CD14-positive monocyte (primary cell): ENCODE measurements around the gene KIFC3. TPM values are rescaled to one million over a fixed set of nuclear protein-coding genes. Genes with fewer than 3 reads are reported as not detected.

Source experiments
- DNase-seq, 3 donors: peaks; one replicate each; pipeline ENCODE4 v3.0.0-alpha.2; 2011 to 2022
- H2AFZ ChIP-seq: 2 replicates; pipeline ENCODE4 v1.6.0; 2012; ENCODE audit warnings: mild to moderate bottlenecking, low read depth, low read length, inconsistent platforms; ENCODE audit not compliant: insufficient read depth, poor library complexity, severe bottlenecking
- H3K27ac ChIP-seq, 2 donors: 1 replicate in 1 of 2; 2 replicates in 1 of 2; pipeline ENCODE4 v1.5.1; 2012 to 2013; ENCODE audit warnings: low read length in 2 of 2, control low read depth in 1 of 2, inconsistent platforms in 1 of 2, low read depth in 1 of 2, mild to moderate bottlenecking in 1 of 2
- H3K27me3 ChIP-seq, 2 donors: one replicate each; pipeline versions ENCODE4 v1.6.0 to v1.6.1; 2011 to 2013; ENCODE audit warnings: low read length in 2 of 2; ENCODE audit not compliant: control insufficient read depth in 2 of 2, insufficient read depth in 2 of 2
- H3K36me3 ChIP-seq, 2 donors: replicated peaks in 1 of 2; 1 replicate in 1 of 2; 2 replicates in 1 of 2; pipeline versions ENCODE4 v1.5.1 to v1.6.1; 2012 to 2013; ENCODE audit warnings: low read length in 2 of 2, control low read depth in 1 of 2, inconsistent platforms in 1 of 2, mild to moderate bottlenecking in 1 of 2; ENCODE audit not compliant: insufficient read depth in 2 of 2, control insufficient read depth in 1 of 2
- H3K4me1 ChIP-seq, 2 donors: 1 replicate in 1 of 2; 2 replicates in 1 of 2; pipeline versions ENCODE4 v1.5.1 to v1.6.1; 2012 to 2013; ENCODE audit warnings: low read length in 2 of 2, control low read depth in 1 of 2, inconsistent platforms in 1 of 2, mild to moderate bottlenecking in 1 of 2, moderate library complexity in 1 of 2; ENCODE audit not compliant: insufficient read depth in 2 of 2, control insufficient read depth in 1 of 2
- H3K4me2 ChIP-seq: replicated peaks from 2 replicates; pipeline ENCODE3; 2012; ENCODE audit warnings: low read length, moderate library complexity, mild to moderate bottlenecking; ENCODE audit not compliant: poor library complexity, severe bottlenecking; ENCODE audit errors: extremely low read depth
- H3K4me3 ChIP-seq, 3 experiments: fragments of 200-600 bp in 1 of 3; sonication (generic) in 1 of 3; replicated peaks in 1 of 3; 1 replicate in 2 of 3; 2 replicates in 1 of 3; pipeline ENCODE4 v1.5.1; 2011 to 2013; ENCODE audit warnings: low read length in 3 of 3, mild to moderate bottlenecking in 3 of 3, control low read depth in 2 of 3, low read depth in 2 of 3, inconsistent platforms in 1 of 3, moderate library complexity in 1 of 3
- H3K79me2 ChIP-seq: 2 replicates; pipeline ENCODE4 v1.6.0; 2012; ENCODE audit warnings: mild to moderate bottlenecking, control low read depth, inconsistent platforms, low read length, moderate library complexity; ENCODE audit not compliant: insufficient read depth
- H3K9ac ChIP-seq: 2 replicates; pipeline ENCODE4 v1.6.0; 2017; ENCODE audit warnings: low read length, mild to moderate bottlenecking; ENCODE audit not compliant: insufficient read depth, poor library complexity, severe bottlenecking
- H3K9me3 ChIP-seq, 2 donors: replicated peaks in 1 of 2; 1 replicate in 1 of 2; 2 replicates in 1 of 2; pipeline versions ENCODE4 v1.5.1 to v1.6.1; 2012 to 2013; ENCODE audit warnings: low read length in 2 of 2, control low read depth in 1 of 2; ENCODE audit not compliant: control insufficient read depth in 1 of 2, insufficient read depth in 1 of 2
- H4K20me1 ChIP-seq: 2 replicates; pipeline ENCODE4 v1.6.0; 2012; ENCODE audit warnings: mild to moderate bottlenecking, low read length, control low read depth, moderate library complexity; ENCODE audit not compliant: insufficient read depth
- H3K27ac Mint-ChIP-seq, 7 donors: one replicate each; pipeline ENCODE4 v1.8.0; 2020; ENCODE audit warnings: mild to moderate bottlenecking in 7 of 7, mixed read lengths in 7 of 7, moderate library complexity in 6 of 7, inconsistent platforms in 2 of 7
- H3K27me3 Mint-ChIP-seq, 3 donors: one replicate each; pipeline ENCODE4 v1.8.0; 2021 to 2022; ENCODE audit warnings: low read depth in 3 of 3, mild to moderate bottlenecking in 3 of 3, mixed read lengths in 3 of 3, moderate library complexity in 3 of 3, inconsistent platforms in 1 of 3
- H3K36me3 Mint-ChIP-seq, 2 donors: one replicate each; pipeline ENCODE4 v1.8.0; 2020; ENCODE audit warnings: mixed read lengths in 2 of 2, inconsistent platforms in 1 of 2, mild to moderate bottlenecking in 1 of 2
- H3K4me1 Mint-ChIP-seq: one replicate; pipeline ENCODE4 v1.8.0; 2020; ENCODE audit warnings: mild to moderate bottlenecking, mixed read lengths
- H3K4me3 Mint-ChIP-seq, 2 donors: one replicate each; pipeline ENCODE4 v1.8.0; 2020; ENCODE audit warnings: mild to moderate bottlenecking in 2 of 2, mixed read lengths in 2 of 2, moderate library complexity in 1 of 2
- H3K9me3 Mint-ChIP-seq, 7 donors: one replicate each; pipeline ENCODE4 v1.8.0; 2020 to 2022; ENCODE audit warnings: mixed read lengths in 7 of 7, mild to moderate bottlenecking in 6 of 7, moderate library complexity in 6 of 7, inconsistent platforms in 2 of 7
- CTCF ChIP-seq: fragments of 200-600 bp; IDR thresholded peaks from one replicate; pipeline ENCODE4 v1.8.0; 2022; ENCODE audit warnings: antibody characterized with exemption, mild to moderate bottlenecking
- WGBS: methylation state at CpG from one replicate; pipeline ENCODE4 v1.1.5; 2013; ENCODE audit warnings: missing lambda C conversion rate; ENCODE audit not compliant: insufficient coverage; 5-methylcytosine and 5-hydroxymethylcytosine counted together
- intact Hi-C, 2 donors: fragments of 100-400 bp; cut with micrococcal nuclease; formaldehyde crosslinking; loops; one replicate each; pipeline versions ENCODE4 v1.15.0 to v1.15.1; 2023
- polyA plus RNA-seq, 3 donors: library from polyadenylated mRNA; depleted of rRNA in 1 of 3; unstranded in 2 of 3; stranded (reverse) in 1 of 3; fragments of 300-500 nt in 2 of 3; fragments of >200 nt in 1 of 3; fragmentation: Illumina TruSeq in 2 of 3; gene quantifications; 1 replicate in 2 of 3; 2 replicates in 1 of 3; pipeline ENCODE4 v1.2.3, GENCODE V29; 2012 to 2021

Gene KIFC3
- polyA plus RNA-seq, 3 donors, result 0.24 to 1.7 TPM; not detected in 1

GRCh38 chr16:57750796-57751538 lies 51.3 kb downstream of the KIFC3 start:
- H3K36me3 Mint-ChIP-seq, result peaks cover 31 to 59% of the 10 kb centered on the region in 2 donors
- Histone ChIP-seq H3K4me1 (no peaks in the 10 kb centered on the region), H3K36me3 (peaks cover 40 to 61% of the 10 kb centered on the region in 2 donors), H2AFZ (no peak overlapping the region), H3K4me3 (no peak overlapping the region), H3K79me2 (no peaks in the 10 kb centered on the region), H3K4me2 (no peak overlapping the region), H3K27ac (no peak overlapping the region), H3K27me3 (no peaks in the 10 kb centered on the region), H3K9me3 (no peaks in the 10 kb centered on the region), H3K9ac (no peak overlapping the region), H4K20me1 (no peaks in the 10 kb centered on the region)
- no peaks in the 10 kb centered on the region for H3K4me1 Mint-ChIP-seq
- peak overlapping the region in 2 of 7 donors; percentile 9 to 74 for H3K27ac Mint-ChIP-seq
- no peak for DNase-seq
- TF ChIP-seq CTCF, result no peak
- no peaks in the 10 kb centered on the region for H3K9me3 Mint-ChIP-seq
- no peak overlapping the region for H3K4me3 Mint-ChIP-seq
- intact Hi-C loops, result no loop called here
- H3K27me3 Mint-ChIP-seq, result no peaks in the 10 kb centered on the region
- 98% methylated on average over 19 of the region's 24 CpGs for WGBS

GRCh38 chr16:57749856-57750452 lies 52.3 kb downstream of the KIFC3 start:
- H3K9me3 Mint-ChIP-seq, result no peaks in the 10 kb centered on the region
- intact Hi-C loops, result no loop called here
- no peak for DNase-seq
- peak overlapping the region in 2 of 7 donors; percentile 3 to 65 for H3K27ac Mint-ChIP-seq
- Histone ChIP-seq H3K4me2 (no peak overlapping the region), H3K27me3 (no peaks in the 10 kb centered on the region), H3K9me3 (no peaks in the 10 kb centered on the region), H3K36me3 (peaks cover 31 to 51% of the 10 kb centered on the region in 2 donors), H3K9ac (no peak overlapping the region), H4K20me1 (no peaks in the 10 kb centered on the region), H3K4me1 (no peaks in the 10 kb centered on the region), H3K4me3 (no peak overlapping the region), H2AFZ (no peak overlapping the region), H3K27ac (no peak overlapping the region), H3K79me2 (no peaks in the 10 kb centered on the region)
- WGBS, result 100% methylated on average over 1 of the region's 5 CpGs
- no peaks in the 10 kb centered on the region for H3K4me1 Mint-ChIP-seq
- TF ChIP-seq CTCF, result no peak
- peaks cover 26 to 51% of the 10 kb centered on the region in 2 donors for H3K36me3 Mint-ChIP-seq
- no peak overlapping the region for H3K4me3 Mint-ChIP-seq
- no peaks in the 10 kb centered on the region for H3K27me3 Mint-ChIP-seq
